Bronchial epithelial cell (primary cell): ENCODE results near the gene OR7A17. TPM values are rescaled to one million over a fixed set of nuclear protein-coding genes. Genes with fewer than 3 reads are reported as not detected.

Source experiments
- DNase-seq: peaks from one replicate; pipeline ENCODE4 v3.0.0-alpha.2; 2010; ENCODE audit warnings: low read depth
- FAIRE-seq: peaks from 2 replicates; lab custom pipeline; 2011; peaks lifted over from hg19 to GRCh38; lab: Jason Lieb, UNC
- H3K27me3 ChIP-seq: 2 replicates; pipeline ENCODE4 v1.5.1; 2011; ENCODE audit warnings: low read length; ENCODE audit not compliant: control insufficient read depth, insufficient read depth
- H3K36me3 ChIP-seq: 2 replicates; pipeline ENCODE4 v1.5.1; 2011; ENCODE audit warnings: low read length; ENCODE audit not compliant: control insufficient read depth, insufficient read depth
- H3K4me3 ChIP-seq: 2 replicates; pipeline ENCODE4 v1.5.1; 2011; ENCODE audit warnings: mild to moderate bottlenecking, low read depth, low read length, control low read depth
- CTCF ChIP-seq: IDR thresholded peaks from 2 replicates; pipeline ENCODE4 v1.5.1; 2011; ENCODE audit warnings: mild to moderate bottlenecking, moderate library complexity, low read length, control low read depth, inconsistent platforms; ENCODE audit not compliant: insufficient read depth, severe bottlenecking
- total RNA-seq: library from RNA; depleted of rRNA; stranded (reverse); fragments of >200 nt; gene quantifications from 2 replicates; pipeline ENCODE4 v1.2.1, GENCODE V29; 2014

Gene OR7A17
- total RNA-seq, 1 donor from 2014 or later: not detected

- H3K27me3 ChIP-seq: no peaks in the 10 kb centered on the region
- no peaks in the 10 kb centered on the region for H3K36me3 ChIP-seq
- no peak overlapping the region for H3K4me3 ChIP-seq
- no peak for TF ChIP-seq CTCF
- DNase-seq (no peak), FAIRE-seq (no peak)
Observed at GRCh38 chr19:14843578-14843977, 42.4 kb downstream of the OR7A17 start.

GRCh38 chr19:14843169-14843568 lies 42.8 kb downstream of the OR7A17 start:
- Histone ChIP-seq H3K27me3 (no peaks in the 10 kb centered on the region), H3K4me3 (no peak overlapping the region), H3K36me3 (no peaks in the 10 kb centered on the region)
- FAIRE-seq (no peak), DNase-seq (no peak)
- no peak for TF ChIP-seq CTCF

GRCh38 chr19:14840206-14840605 lies 45.7 kb downstream of the OR7A17 start:
- H3K27me3 ChIP-seq: no peaks in the 10 kb centered on the region

GRCh38 chr19:14837391-14837790 lies 48.5 kb downstream of the OR7A17 start:
- Histone ChIP-seq H3K36me3 (no peaks in the 10 kb centered on the region), H3K27me3 (no peaks in the 10 kb centered on the region), H3K4me3 (no peak overlapping the region)
- FAIRE-seq: no peak
- no peak for TF ChIP-seq CTCF
- no peak for DNase-seq

More at GRCh38 chr19:14840206-14840605, 45.7 kb downstream of the OR7A17 start:
- TF ChIP-seq CTCF: no peak
- Histone ChIP-seq H3K4me3 (no peak overlapping the region), H3K36me3 (no peaks in the 10 kb centered on the region)
- no peak for DNase-seq
- no peak for FAIRE-seq

DNA sequence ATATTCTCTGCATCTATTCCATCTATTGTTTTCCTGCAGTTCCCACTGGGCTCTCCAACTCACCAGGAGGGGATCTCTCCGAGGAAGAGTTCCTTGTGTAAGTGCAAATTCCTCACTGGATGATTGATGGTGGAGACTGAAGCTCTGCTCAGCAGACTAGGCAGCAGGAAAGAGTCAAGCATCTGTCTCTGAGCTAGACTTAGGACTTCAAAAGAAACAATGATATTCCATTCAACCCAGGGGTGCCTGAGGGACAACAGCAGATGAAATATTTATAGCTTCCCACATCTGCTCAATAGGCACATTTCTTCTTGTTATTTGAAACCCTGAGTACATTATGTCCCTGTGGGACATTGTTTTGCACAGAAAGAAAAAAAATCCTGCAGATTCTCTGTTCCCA lies 50.9 kb downstream of the OR7A17 start, which contains the start of the genes OR7A5 and OR7C1:
TSS of gene OR7A5 (minus strand) at position 175 of the 400 bp plus-strand sequence. CDS start 6,944 bp downstream, outside the sequence.
TSS of gene OR7C1 (minus strand) at position 175 of the 400 bp plus-strand sequence. CDS start 35,049 bp downstream, outside the sequence.
- H3K36me3 ChIP-seq: no peaks in the 10 kb centered on the region
- TF ChIP-seq CTCF: no peak
- DNase-seq: no peak
- no peaks in the 10 kb centered on the region for H3K27me3 ChIP-seq
- FAIRE-seq: no peak
- H3K4me3 ChIP-seq: no peak within 1 kb of the TSS

- Histone ChIP-seq H3K4me3 (no peak overlapping the region), H3K27me3 (no peaks in the 10 kb centered on the region), H3K36me3 (no peaks in the 10 kb centered on the region)
- FAIRE-seq (no peak), DNase-seq (no peak)
- TF ChIP-seq CTCF: no peak
Observed at GRCh38 chr19:14830702-14831101, 55.2 kb downstream of the OR7A17 start.
